Stimulated activated CD8-positive, alpha-beta memory T cell treated with anti-CD3 and anti-CD28 coated beads, Interleukin-7, amount 100 ng/mL, for 4 hours (primary cell): ENCODE data around the gene GET4.
"Not testable (repeated sequence)": the region's sequence is repeated elsewhere in the genome, so short reads cannot be mapped to it uniquely, and the experiment has no call there.

Source experiments
- DNase-seq, 2 donors: peaks; one replicate each; pipeline ENCODE4 v3.0.0-alpha.2; 2020; ENCODE audit warnings: low read depth in 2 of 2

GET4 gene

GRCh38 chr7:845731-846130 is 30.6 kb upstream of the GET4 start:
- DNase-seq: no peak

- not testable (repeated sequence) for DNase-seq
These were observed 29.2 kb upstream of the GET4 start for GRCh38 chr7:846958-847650.

GRCh38 chr7:847728-848127 is 28.6 kb upstream of the GET4 start:
- DNase-seq: not testable (repeated sequence)

GRCh38 chr7:849145-849544 is 27.2 kb upstream of the GET4 start:
- no peak for DNase-seq

- DNase-seq: no peak
These were observed 26.6 kb upstream of the GET4 start for GRCh38 chr7:849781-850180.

GRCh38 chr7:851204-851603 is 25.1 kb upstream of the GET4 start:
- no peak for DNase-seq

- DNase-seq: no peak
These were observed 22.8 kb upstream of the GET4 start for GRCh38 chr7:853366-854117.

- DNase-seq: no peak
These were observed 22.1 kb upstream of the GET4 start for GRCh38 chr7:854118-854775.

- no peak for DNase-seq
These were observed 20.5 kb upstream of the GET4 start for GRCh38 chr7:855686-856369.

GRCh38 chr7:856444-857095 is 19.8 kb upstream of the GET4 start:
- DNase-seq: no peak

GRCh38 chr7:857661-858060 is 18.7 kb upstream of the GET4 start:
- no peak for DNase-seq

GRCh38 chr7:859359-860030 is 16.9 kb upstream of the GET4 start:
- DNase-seq: no peak

- no peak for DNase-seq
These were observed 16.2 kb upstream of the GET4 start for GRCh38 chr7:860149-860548.

- DNase-seq: no peak
These were observed 15.1 kb upstream of the GET4 start for GRCh38 chr7:861222-861621.

- no peak for DNase-seq
These were observed 14.2 kb upstream of the GET4 start for GRCh38 chr7:862157-862556.

- DNase-seq: no peak
These were observed 13.2 kb upstream of the GET4 start for GRCh38 chr7:863106-863505.

GRCh38 chr7:865921-866320 is 10.4 kb upstream of the GET4 start:
- DNase-seq: no peak

- no peak for DNase-seq
These were observed 9.4 kb upstream of the GET4 start for GRCh38 chr7:867001-867405.

GRCh38 chr7:867406-868188 is 8.8 kb upstream of the GET4 start:
- no peak for DNase-seq

- DNase-seq: no peak
These were observed 8.2 kb upstream of the GET4 start for GRCh38 chr7:868189-868486.

- DNase-seq: no peak
These were observed 7.0 kb upstream of the GET4 start for GRCh38 chr7:869348-869747.
